ENCODE results near the gene LCE1E. TPM values are rescaled to one million over a fixed set of nuclear protein-coding genes. Genes with fewer than 3 reads are reported as not detected.

LCE1E gene
- total RNA-seq, 2 experiments from 2014 or later: not detected

GRCh38 chr1:152783095-152783494, 3.0 kb upstream of the LCE1E start:
- BruUV-seq (replicated peaks): no TSS peak
- Histone ChIP-seq H4K20me1 (ENCODE audit: insufficient read depth, low read length) (no peaks in the 10 kb centered on the region), H3K36me3 (ENCODE audit: insufficient read depth, low read length) (no peaks in the 10 kb centered on the region), H3K27ac (ENCODE audit: low read depth, low read length, poor library complexity, severe bottlenecking) (no peak overlapping the region), H3K9me2 (ENCODE audit: insufficient read depth, low read length) (no peaks in the 10 kb centered on the region; the same call in 1 of the 2 replicates), H2AFZ (ENCODE audit: low read length) (no peak overlapping the region), H3K4me3 (ENCODE audit: low read depth, low read length, poor library complexity, severe bottlenecking) (no peak overlapping the region), H3K4me1 (ENCODE audit: insufficient read depth, low read length, poor library complexity, severe bottlenecking) (no peaks in the 10 kb centered on the region), H3K4me2 (ENCODE audit: low read length) (no peak overlapping the region), H3K9me3 (ENCODE audit: low read length) (no peaks in the 10 kb centered on the region), H3K79me2 (ENCODE audit: insufficient read depth, low read depth, low read length) (no peaks in the 10 kb centered on the region)
- CTCF ChIA-PET (ENCODE audit: unreplicated experiment): interaction anchor here (1.0 kb wide), 1 partner anchor 179 kb away, joined by 3 read pairs; no protein-coding TSS in a partner anchor
- no peak for DNase-seq (ENCODE audit: low spot score)
- intact Hi-C loops (cut with micrococcal nuclease; ENCODE audit: unreplicated experiment): no loop called here
- POLR2A ChIA-PET: no interaction called here
- TF ChIP-seq EZH2phosphoT487 (IDR thresholded peaks at IDR 0.05; ENCODE audit: borderline replicate concordance, low read depth, low read length) (no peak), CTCF (conservative IDR thresholded peaks at IDR 0.05; ENCODE audit: low read length) (no peak)

GRCh38 chr1:152795686-152796085, 9.6 kb downstream of the LCE1E start:
- Histone ChIP-seq H3K4me3 (ENCODE audit: low read depth, low read length, poor library complexity, severe bottlenecking) (no peak overlapping the region), H3K4me2 (ENCODE audit: low read length) (no peak overlapping the region), H3K4me1 (ENCODE audit: insufficient read depth, low read length, poor library complexity, severe bottlenecking) (no peaks in the 10 kb centered on the region), H3K27ac (ENCODE audit: low read depth, low read length, poor library complexity, severe bottlenecking) (no peak overlapping the region), H3K9me3 (ENCODE audit: low read length) (no peaks in the 10 kb centered on the region), H3K36me3 (ENCODE audit: insufficient read depth, low read length) (no peaks in the 10 kb centered on the region), H3K79me2 (ENCODE audit: insufficient read depth, low read depth, low read length) (no peaks in the 10 kb centered on the region), H4K20me1 (ENCODE audit: insufficient read depth, low read length) (no peaks in the 10 kb centered on the region), H2AFZ (ENCODE audit: low read length) (no peak overlapping the region), H3K9me2 (ENCODE audit: insufficient read depth, low read length) (no peaks in the 10 kb centered on the region)
- intact Hi-C loops (cut with micrococcal nuclease; ENCODE audit: unreplicated experiment): no loop called here
- CTCF ChIA-PET (ENCODE audit: unreplicated experiment): no interaction called here
- BruUV-seq (replicated peaks): no TSS peak
- TF ChIP-seq EZH2phosphoT487 (IDR thresholded peaks at IDR 0.05; ENCODE audit: borderline replicate concordance, low read depth, low read length) (no peak), CTCF (conservative IDR thresholded peaks at IDR 0.05; ENCODE audit: low read length) (no peak)
- no peak for DNase-seq (ENCODE audit: low spot score)
- POLR2A ChIA-PET: no interaction called here

- BruUV-seq (replicated peaks): no TSS peak
- Histone ChIP-seq H3K36me3 (ENCODE audit: insufficient read depth, low read length) (no peaks in the 10 kb centered on the region), H3K9me2 (ENCODE audit: insufficient read depth, low read length) (no peaks in the 10 kb centered on the region), H3K4me2 (ENCODE audit: low read length) (no peak within 1 kb of the TSS), H3K27ac (ENCODE audit: low read depth, low read length, poor library complexity, severe bottlenecking) (no peak within 1 kb of the TSS), H3K9me3 (ENCODE audit: low read length) (no peaks in the 10 kb centered on the region), H3K4me1 (ENCODE audit: insufficient read depth, low read length, poor library complexity, severe bottlenecking) (no peaks in the 10 kb centered on the region), H3K79me2 (ENCODE audit: insufficient read depth, low read depth, low read length) (no peaks in the 10 kb centered on the region), H3K4me3 (ENCODE audit: low read depth, low read length, poor library complexity, severe bottlenecking) (no peak within 1 kb of the TSS), H4K20me1 (ENCODE audit: insufficient read depth, low read length) (no peaks in the 10 kb centered on the region), H2AFZ (ENCODE audit: low read length) (no peak within 1 kb of the TSS)
- ChIA-PET CTCF (ENCODE audit: unreplicated experiment) (no interaction called here), POLR2A (no interaction called here)
- intact Hi-C loops (cut with micrococcal nuclease; ENCODE audit: unreplicated experiment): no loop called here
- TF ChIP-seq CTCF (conservative IDR thresholded peaks at IDR 0.05; ENCODE audit: low read length) (no peak), EZH2phosphoT487 (IDR thresholded peaks at IDR 0.05; ENCODE audit: borderline replicate concordance, low read depth, low read length) (no peak)
- DNase-seq (ENCODE audit: low spot score): no peak
These were observed 10.4 kb downstream of the LCE1E start, which contains the start of gene LCE1D for GRCh38 chr1:152796421-152796820. TSS of gene LCE1D (plus strand) at chr1:152796721. CDS start at chr1:152797795, 1,074 bp downstream.
